ENCODE measurements around the gene PANK1.

DNA sequence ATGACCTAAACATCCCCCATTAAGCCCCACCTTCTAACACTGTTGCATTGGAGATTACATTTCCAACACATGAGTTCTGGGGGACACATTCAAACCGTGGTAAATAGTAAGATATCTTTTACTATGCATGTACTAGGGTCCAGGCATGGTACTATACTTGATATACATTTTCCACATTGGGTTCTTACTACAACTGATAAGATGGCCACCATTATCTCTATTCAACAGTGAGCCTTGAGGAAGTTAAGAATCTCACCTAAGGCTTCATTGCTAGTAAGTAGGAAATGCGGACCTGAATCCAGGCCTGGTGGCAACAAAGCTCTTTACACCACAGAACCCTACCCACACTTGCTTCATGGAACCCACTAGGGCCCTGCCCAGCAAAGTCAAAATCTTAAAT, 5.7 kb downstream of the PANK1 start:
- TF ChIP-seq, protein P1, sequence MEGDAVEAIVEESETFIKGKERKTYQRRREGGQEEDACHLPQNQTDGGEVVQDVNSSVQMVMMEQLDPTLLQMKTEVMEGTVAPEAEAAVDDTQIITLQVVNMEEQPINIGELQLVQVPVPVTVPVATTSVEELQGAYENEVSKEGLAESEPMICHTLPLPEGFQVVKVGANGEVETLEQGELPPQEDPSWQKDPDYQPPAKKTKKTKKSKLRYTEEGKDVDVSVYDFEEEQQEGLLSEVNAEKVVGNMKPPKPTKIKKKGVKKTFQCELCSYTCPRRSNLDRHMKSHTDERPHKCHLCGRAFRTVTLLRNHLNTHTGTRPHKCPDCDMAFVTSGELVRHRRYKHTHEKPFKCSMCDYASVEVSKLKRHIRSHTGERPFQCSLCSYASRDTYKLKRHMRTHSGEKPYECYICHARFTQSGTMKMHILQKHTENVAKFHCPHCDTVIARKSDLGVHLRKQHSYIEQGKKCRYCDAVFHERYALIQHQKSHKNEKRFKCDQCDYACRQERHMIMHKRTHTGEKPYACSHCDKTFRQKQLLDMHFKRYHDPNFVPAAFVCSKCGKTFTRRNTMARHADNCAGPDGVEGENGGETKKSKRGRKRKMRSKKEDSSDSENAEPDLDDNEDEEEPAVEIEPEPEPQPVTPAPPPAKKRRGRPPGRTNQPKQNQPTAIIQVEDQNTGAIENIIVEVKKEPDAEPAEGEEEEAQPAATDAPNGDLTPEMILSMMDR (IDR thresholded peaks at IDR 0.05; ENCODE audit: low read length): no peak
- TF ChIP-seq EZH2phosphoT487 (IDR thresholded peaks at IDR 0.05; ENCODE audit: low read length): no peak
- TF ChIP-seq EZH2 (optimal IDR thresholded peaks at IDR 0.05; ENCODE audit: low read depth, low read length): no peak
